AG09309 (cell line): ENCODE measurements around the gene ATP5PO.

Experiments
- DNase-seq: peaks from one replicate; pipeline ENCODE4 v3.0.0-alpha.2; 2010; ENCODE audit warnings: low read depth
- H3K4me3 ChIP-seq: 2 replicates; pipeline ENCODE4 v1.5.1; 2011; ENCODE audit warnings: mild to moderate bottlenecking, low read depth, low read length, moderate library complexity; ENCODE audit not compliant: control insufficient read depth
- TF ChIP-seq, protein P1 (sequence below): IDR thresholded peaks from 2 replicates; pipeline ENCODE4 v1.5.1; 2011; ENCODE audit warnings: mild to moderate bottlenecking, low read depth, low read length, inconsistent platforms; ENCODE audit not compliant: insufficient read depth, control insufficient read depth; ENCODE audit errors: missing control alignments

ATP5PO gene

DNA sequence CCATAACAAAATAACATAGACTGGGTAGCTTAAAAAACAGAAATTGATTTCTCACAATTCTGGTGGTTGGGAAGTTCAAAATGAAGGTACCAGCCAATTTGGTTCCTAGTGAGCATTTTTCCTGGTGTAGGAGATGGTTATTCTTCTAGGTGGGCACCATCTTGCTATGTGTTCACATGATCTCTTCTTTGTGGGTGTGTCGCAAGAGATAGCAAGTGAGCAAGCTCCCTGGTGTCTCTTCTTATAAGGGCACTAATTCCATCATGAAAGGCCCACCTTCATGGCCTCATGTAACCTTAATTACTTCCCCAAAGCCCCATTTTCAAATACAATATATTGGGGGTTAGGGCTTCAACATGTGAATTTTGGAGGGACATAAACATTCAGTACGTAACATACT lies 38.8 kb upstream of the ATP5PO start:
- TF ChIP-seq, protein P1, sequence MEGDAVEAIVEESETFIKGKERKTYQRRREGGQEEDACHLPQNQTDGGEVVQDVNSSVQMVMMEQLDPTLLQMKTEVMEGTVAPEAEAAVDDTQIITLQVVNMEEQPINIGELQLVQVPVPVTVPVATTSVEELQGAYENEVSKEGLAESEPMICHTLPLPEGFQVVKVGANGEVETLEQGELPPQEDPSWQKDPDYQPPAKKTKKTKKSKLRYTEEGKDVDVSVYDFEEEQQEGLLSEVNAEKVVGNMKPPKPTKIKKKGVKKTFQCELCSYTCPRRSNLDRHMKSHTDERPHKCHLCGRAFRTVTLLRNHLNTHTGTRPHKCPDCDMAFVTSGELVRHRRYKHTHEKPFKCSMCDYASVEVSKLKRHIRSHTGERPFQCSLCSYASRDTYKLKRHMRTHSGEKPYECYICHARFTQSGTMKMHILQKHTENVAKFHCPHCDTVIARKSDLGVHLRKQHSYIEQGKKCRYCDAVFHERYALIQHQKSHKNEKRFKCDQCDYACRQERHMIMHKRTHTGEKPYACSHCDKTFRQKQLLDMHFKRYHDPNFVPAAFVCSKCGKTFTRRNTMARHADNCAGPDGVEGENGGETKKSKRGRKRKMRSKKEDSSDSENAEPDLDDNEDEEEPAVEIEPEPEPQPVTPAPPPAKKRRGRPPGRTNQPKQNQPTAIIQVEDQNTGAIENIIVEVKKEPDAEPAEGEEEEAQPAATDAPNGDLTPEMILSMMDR = no peak
- H3K4me3 ChIP-seq = no peak overlapping the region
- DNase-seq = no peak

DNA sequence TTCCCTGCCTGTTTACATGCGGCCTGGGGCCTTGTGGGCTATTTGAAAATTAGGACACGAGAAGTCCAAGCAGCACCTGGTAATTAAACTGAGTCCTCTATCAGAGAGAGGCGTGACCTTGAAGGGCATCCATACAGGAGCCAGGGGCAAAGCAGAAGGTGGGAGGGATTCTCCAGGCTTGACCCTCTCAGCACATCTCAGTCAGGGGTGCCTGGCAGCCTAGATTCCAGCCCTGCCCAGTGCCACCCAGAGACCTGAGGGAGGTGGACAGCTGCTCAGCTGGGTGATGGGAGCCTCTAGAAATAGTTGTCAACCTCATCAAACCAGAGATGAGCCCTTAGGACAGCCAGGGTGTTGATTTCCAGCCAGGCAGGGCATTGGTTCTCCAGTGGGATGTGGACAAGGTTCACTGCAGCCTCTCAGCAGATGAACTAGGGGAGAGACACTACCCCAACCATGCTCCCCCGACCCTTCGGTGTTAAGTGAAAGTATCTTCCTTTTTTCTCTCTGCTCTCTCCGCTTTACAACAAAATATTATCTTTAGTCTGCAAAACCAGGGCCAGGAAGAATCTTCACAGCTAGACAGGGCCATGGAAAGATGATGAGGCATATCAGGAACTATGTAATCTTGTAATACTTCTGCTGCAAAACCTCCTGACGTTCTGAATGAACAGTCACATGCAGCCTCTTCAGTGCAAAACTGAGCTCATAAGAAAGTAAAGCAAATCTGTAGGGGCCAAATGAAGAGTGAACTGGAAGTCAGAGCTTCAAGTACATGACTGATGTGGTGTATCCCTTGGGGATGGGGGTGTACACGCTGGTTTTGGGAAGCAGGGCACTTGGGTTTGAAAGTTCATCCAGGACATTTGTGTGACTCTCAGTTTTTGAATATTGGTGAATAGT lies 35.9 kb upstream of the ATP5PO start:
- no peak for DNase-seq
- TF ChIP-seq, protein P1 = no peak
- no peak overlapping the region for H3K4me3 ChIP-seq

DNA sequence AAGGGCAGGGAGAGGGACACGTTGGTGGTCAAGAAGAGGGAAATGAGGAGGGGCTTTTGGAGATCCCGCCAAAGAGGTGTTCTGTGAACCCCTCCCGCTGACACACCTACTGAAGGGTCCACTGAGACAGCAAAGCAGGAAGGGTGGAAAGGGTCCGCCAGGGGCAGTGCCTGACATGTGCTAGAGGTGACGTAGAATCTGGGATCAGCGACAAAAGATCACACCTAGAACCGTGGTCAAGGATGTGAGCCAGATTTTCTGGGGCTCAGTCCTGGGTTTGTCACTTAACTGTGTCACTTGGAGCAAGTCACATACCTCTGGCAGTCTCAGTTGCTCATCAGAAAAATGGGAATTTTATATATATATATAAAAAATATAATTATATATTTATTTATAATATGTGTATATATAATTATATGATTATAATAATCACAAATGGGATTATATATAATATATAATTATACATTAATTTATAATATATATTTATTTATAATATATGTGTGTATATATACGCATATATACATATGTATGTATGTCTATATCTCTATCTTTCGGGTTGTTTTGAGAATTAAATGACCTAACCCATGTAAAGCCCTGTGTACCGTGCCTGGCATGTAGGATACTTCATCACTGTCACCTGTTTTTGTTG lies 35.0 kb upstream of the ATP5PO start:
- DNase-seq = no peak
- TF ChIP-seq, protein P1 = no peak
- H3K4me3 ChIP-seq = no peak overlapping the region

DNA sequence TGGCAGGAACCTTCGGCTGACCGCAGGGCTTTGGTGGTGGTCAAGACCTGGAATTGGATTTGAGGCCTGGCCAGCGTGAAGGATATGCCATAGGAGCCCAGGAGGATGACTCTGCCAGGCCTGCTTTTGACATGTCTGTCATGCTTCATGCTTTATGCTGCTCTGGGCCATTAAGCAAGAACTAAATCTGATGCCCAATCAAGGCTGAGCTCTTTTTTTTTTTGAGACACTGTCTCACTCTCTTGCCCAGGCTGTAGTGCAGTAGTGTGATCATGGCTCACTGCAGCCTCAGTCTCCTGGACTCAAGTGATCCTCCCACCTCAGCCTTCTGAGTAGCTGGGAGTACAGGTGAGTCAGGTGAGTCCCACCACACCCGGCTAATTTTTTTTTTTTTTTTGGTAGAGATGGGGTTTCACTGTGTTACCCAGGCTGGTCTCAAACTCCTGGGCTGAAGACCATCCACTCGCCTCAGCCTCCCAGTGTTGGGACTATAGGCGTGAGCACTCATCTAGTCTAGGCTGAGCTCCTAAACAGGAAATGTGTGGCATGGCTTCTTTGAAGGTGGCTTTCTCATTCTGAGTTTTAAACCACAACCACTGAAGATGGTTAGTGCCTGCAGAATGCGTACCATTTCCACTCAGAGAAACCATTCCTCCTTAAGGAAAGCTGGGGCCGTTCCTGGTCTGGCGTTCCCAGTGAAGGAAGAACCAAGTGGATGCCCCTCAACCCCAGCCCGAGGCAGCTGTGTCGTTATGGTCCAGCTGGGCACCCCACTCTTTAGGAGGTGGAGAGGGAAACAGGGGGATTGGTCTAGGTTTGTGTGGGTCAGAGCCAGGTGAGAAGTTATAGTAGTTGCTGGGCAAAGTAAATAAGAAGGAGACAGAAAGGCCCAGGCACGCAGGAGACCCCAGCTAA lies 34.2 kb upstream of the ATP5PO start:
- H3K4me3 ChIP-seq = no peak overlapping the region

DNA sequence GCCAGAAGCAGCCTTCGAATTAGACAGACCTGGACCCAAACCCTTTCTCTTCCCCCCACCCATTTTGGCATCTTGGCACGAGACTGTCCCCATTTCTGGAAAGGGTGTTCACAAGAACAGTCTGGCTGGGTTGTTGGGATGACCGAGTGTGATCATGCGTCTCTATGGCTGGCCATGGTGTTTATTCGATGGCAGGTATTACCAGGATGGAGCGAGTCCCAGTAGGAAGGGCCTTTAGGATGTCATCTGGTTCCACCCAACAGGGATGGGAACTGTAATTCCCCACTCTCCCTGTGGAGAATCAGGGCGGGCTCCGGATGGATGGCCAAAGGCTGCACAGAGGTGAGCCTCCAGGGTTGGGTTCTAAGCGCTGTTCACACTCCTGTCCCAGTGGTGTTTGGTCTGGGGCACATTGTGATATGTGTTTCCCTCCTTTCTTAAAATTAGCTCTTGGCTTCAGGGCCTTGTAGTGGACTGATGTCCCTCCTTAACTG lies 33.4 kb upstream of the ATP5PO start:
- no peak overlapping the region for H3K4me3 ChIP-seq
- TF ChIP-seq, protein P1 = no peak
- no peak for DNase-seq

More for the DNA sequence above, 34.2 kb upstream of the ATP5PO start:
- TF ChIP-seq, protein P1 = no peak
- no peak for DNase-seq
